T follicular helper cell (primary cell): ENCODE results near the gene PRM1.
"Not testable (repeated sequence)": the region's sequence is repeated elsewhere in the genome, so short reads cannot be mapped to it uniquely, and the experiment has no call there.

Experiments
- DNase-seq: peaks from one replicate; pipeline ENCODE4 v3.0.0-alpha.2; 2020; ENCODE audit warnings: low read depth

The PRM1 gene

GRCh38 chr16:11298143-11298900, 17.2 kb upstream of the PRM1 start:
- DNase-seq: no peak

GRCh38 chr16:11297492-11298142, 16.5 kb upstream of the PRM1 start:
- DNase-seq: peak; percentile 35

- DNase-seq: no peak
These were observed 15.8 kb upstream of the PRM1 start for GRCh38 chr16:11296706-11297491.

GRCh38 chr16:11296351-11296705, 15.2 kb upstream of the PRM1 start:
- DNase-seq: no peak

- no peak for DNase-seq
These were observed 14.5 kb upstream of the PRM1 start for GRCh38 chr16:11295672-11296071.

- no peak for DNase-seq
These were observed 11.1 kb upstream of the PRM1 start for GRCh38 chr16:11292076-11292748.

GRCh38 chr16:11291091-11291703, 10.1 kb upstream of the PRM1 start:
- DNase-seq: no peak

- no peak for DNase-seq
These were observed 9.2 kb upstream of the PRM1 start for GRCh38 chr16:11290102-11290893.

GRCh38 chr16:11289696-11290095, 8.6 kb upstream of the PRM1 start:
- DNase-seq: not testable (repeated sequence)

- DNase-seq: no peak
These were observed 8.1 kb upstream of the PRM1 start for GRCh38 chr16:11289202-11289601.

GRCh38 chr16:11285842-11286241, 4.7 kb upstream of the PRM1 start:
- DNase-seq: no peak

- no peak for DNase-seq
These were observed 2.7 kb upstream of the PRM1 start for GRCh38 chr16:11283820-11284248.

GRCh38 chr16:11278681-11279628, 2.2 kb downstream of the PRM1 start:
- no peak for DNase-seq

GRCh38 chr16:11277607-11278337, 3.4 kb downstream of the PRM1 start:
- no peak for DNase-seq

GRCh38 chr16:11276896-11277593, 4.1 kb downstream of the PRM1 start:
- no peak for DNase-seq

GRCh38 chr16:11276143-11276895, 4.8 kb downstream of the PRM1 start, which contains the start of gene PRM2:
PRM2 (minus strand) TSS chr16:11276480; CDS start chr16:11276370, 110 bp downstream.
- DNase-seq: no peak

GRCh38 chr16:11274964-11275363, 6.2 kb downstream of the PRM1 start:
- no peak for DNase-seq
